HEK293T (cell line): ENCODE data around the gene IMMT.

Source experiments
- CTCF ChIA-PET: fragments of 350-600 bp; formaldehyde crosslinking; extraction: SDS; loops from one replicate; lab custom pipeline; 2021; ENCODE audit warnings: antibody characterized with exemption, inconsistent platforms; lab: Yijun Ruan, JAX
- POLR2A ChIA-PET: fragments of 350-600 bp; formaldehyde crosslinking; extraction: SDS; loops from one replicate; lab custom pipeline; 2020; ENCODE audit warnings: antibody characterized with exemption, inconsistent platforms; lab: Yijun Ruan, JAX
- DNase-seq: peaks from one replicate; pipeline ENCODE4 v3.0.0; 2012; ENCODE audit warnings: mixed read lengths; ENCODE audit errors: extremely low spot score
- ARNT ChIP-seq: fragments of 450-650 bp; IDR thresholded peaks from 2 replicates; pipeline ENCODE4 v1.6.1; 2017; ENCODE audit warnings: mild to moderate bottlenecking
- BHLHE40 ChIP-seq: fragments of 450-650 bp; IDR thresholded peaks from 2 replicates; pipeline ENCODE4 v1.6.1; 2016; ENCODE audit warnings: mild to moderate bottlenecking, moderate library complexity, borderline replicate concordance
- CTBP1 ChIP-seq: fragments of 450-650 bp; IDR thresholded peaks from 2 replicates; pipeline ENCODE4 v1.6.1; 2016; ENCODE audit warnings: borderline replicate concordance
- ELF4 ChIP-seq: fragments of 450-650 bp; IDR thresholded peaks from 2 replicates; pipeline ENCODE4 v1.6.1; 2017; ENCODE audit warnings: antibody characterized with exemption
- FOXA1 ChIP-seq: fragments of 450-650 bp; IDR thresholded peaks from 2 replicates; pipeline ENCODE4 v1.6.1; 2016; ENCODE audit warnings: mild to moderate bottlenecking
- FOXK2 ChIP-seq: fragments of 450-650 bp; IDR thresholded peaks from 2 replicates; pipeline ENCODE4 v1.6.1; 2016; ENCODE audit warnings: mild to moderate bottlenecking
- FOXM1 ChIP-seq: fragments of 450-650 bp; IDR thresholded peaks from 2 replicates; pipeline ENCODE4 v1.6.1; 2017; ENCODE audit warnings: mild to moderate bottlenecking, borderline replicate concordance
- HDGF ChIP-seq: fragments of 450-650 bp; IDR thresholded peaks from 2 replicates; pipeline ENCODE4 v1.6.1; 2017; ENCODE audit warnings: antibody characterized with exemption, borderline replicate concordance
- L3MBTL2 ChIP-seq: fragments of 450-650 bp; conservative IDR thresholded peaks from 2 replicates; pipeline ENCODE4 v1.6.1; 2016; ENCODE audit warnings: mild to moderate bottlenecking
- LEF1 ChIP-seq: fragments of 450-650 bp; IDR thresholded peaks from 2 replicates; pipeline ENCODE4 v1.6.1; 2017; ENCODE audit warnings: mild to moderate bottlenecking, borderline replicate concordance
- NFRKB ChIP-seq: fragments of 450-650 bp; IDR thresholded peaks from 2 replicates; pipeline ENCODE4 v1.6.1; 2016; ENCODE audit warnings: mild to moderate bottlenecking, moderate library complexity
- SP1 ChIP-seq: fragments of 450-650 bp; IDR thresholded peaks from 2 replicates; pipeline ENCODE4 v1.6.1; 2017
- SUZ12 ChIP-seq: fragments of 450-650 bp; IDR thresholded peaks from 2 replicates; pipeline ENCODE4 v1.6.1; 2016; ENCODE audit warnings: mild to moderate bottlenecking
- TARDBP ChIP-seq: fragments of 450-650 bp; IDR thresholded peaks from 2 replicates; pipeline ENCODE4 v1.6.1; 2016
- ZNF384 ChIP-seq: fragments of 450-650 bp; IDR thresholded peaks from 2 replicates; pipeline ENCODE4 v1.6.1; 2016
- TF ChIP-seq, protein P1 (sequence below): fragments of 450-650 bp; IDR thresholded peaks from 2 replicates; pipeline ENCODE4 v1.6.1; 2016

The IMMT gene

DNA sequence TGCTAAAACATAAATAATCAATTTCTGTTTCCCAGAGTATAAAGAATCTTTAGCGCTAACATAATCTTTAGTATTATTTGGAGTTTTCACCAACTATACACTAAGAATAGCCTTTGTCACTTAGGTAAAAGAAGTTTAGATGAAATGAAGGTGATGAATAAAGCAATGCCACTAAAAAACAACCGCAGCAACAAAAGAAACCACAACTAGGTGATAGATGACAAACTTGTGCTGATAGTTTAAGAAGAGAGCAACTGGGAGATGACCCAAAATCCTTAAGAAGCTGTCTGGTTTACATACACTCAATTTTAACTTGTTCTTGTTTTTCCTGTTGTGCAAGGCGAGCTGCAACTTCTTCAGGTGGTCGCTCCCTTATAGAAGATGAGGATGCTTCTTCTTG lies 24.8 kb downstream of the IMMT start:
- POLR2A ChIA-PET, result no interaction called here
- CTCF ChIA-PET, result no interaction called here
- TF ChIP-seq CTBP1 (no peak), FOXM1 (no peak), NFRKB (no peak), SUZ12 (no peak), SP1 (no peak), HDGF (no peak), L3MBTL2 (no peak), TARDBP (no peak), FOXK2 (no peak), LEF1 (no peak), FOXA1 (no peak), ZNF384 (no peak), ELF4 (no peak), BHLHE40 (no peak), ARNT (no peak)
- TF ChIP-seq, protein P1, sequence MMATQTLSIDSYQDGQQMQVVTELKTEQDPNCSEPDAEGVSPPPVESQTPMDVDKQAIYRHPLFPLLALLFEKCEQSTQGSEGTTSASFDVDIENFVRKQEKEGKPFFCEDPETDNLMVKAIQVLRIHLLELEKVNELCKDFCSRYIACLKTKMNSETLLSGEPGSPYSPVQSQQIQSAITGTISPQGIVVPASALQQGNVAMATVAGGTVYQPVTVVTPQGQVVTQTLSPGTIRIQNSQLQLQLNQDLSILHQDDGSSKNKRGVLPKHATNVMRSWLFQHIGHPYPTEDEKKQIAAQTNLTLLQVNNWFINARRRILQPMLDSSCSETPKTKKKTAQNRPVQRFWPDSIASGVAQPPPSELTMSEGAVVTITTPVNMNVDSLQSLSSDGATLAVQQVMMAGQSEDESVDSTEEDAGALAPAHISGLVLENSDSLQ, result no peak
- DNase-seq, result no peak

DNA sequence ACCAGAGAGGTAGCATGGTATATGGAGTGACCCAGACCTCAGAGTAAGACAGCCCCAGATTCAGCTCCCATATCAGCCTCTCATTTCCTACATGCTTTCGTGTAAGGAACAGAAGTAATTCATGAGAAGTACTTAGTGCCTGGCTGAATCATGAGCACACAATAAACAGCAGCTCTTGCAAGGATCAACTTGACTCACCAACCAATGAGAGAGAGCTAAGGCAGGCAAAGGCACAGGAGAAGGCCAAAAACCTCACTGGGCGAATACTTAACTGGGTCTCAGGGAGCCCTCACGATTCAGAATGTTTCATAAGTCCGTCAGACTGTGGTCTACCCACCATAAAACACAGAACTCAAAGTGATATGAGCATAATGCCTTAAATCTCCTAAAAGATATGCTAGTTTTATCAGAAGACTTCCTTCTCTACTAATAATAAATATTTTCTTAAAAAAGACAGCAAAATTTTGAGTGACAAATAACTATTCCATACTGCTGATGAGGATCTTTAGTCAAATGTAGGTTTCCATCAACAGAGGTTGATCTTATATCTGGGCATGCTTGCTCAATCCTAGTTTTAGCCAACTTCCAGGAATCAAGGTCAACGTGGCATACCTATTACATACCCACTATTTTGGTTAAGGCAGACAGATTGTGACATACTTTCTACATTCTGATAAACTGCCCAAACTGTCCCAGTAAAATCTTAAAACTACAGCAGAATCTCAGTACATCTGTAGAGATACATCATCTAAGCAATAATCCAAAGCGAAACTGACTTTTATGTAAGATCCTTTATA lies 34.9 kb downstream of the IMMT start:
- TF ChIP-seq ARNT (no peak), ZNF384 (no peak), NFRKB (no peak)
- ChIA-PET POLR2A (no interaction called here), CTCF (no interaction called here)
- DNase-seq, result no peak

DNA sequence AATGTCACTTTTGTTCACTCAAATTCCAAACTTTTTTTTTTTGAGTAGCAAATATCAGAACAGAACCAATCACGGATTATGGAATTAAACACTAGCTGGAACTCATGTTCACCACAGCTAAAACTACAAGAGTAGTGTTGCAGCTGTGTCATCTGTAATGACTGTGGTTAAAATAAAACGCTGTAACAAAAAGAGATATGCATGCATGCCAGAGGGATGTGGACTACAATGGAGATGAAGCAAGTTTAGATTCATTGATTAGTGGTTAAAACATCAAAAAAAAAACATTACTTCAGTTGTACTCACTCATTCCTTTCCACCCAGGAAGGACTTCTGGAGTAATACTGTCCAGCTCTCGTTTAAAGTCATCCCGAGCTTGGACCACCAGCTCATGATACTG lies 37.0 kb downstream of the IMMT start:
- no peak for DNase-seq
- POLR2A ChIA-PET, result interaction anchor here (1.0 kb wide), 1 partner anchor 41 kb away, joined by 3 read pairs; the partner anchor contains the start of gene MRPL35
- TF ChIP-seq CTBP1, result no peak
- TF ChIP-seq FOXA1, result no peak
- no peak for TF ChIP-seq SP1
- no peak for TF ChIP-seq BHLHE40
- TF ChIP-seq NFRKB, result no peak
- TF ChIP-seq SUZ12, result no peak
- TF ChIP-seq LEF1, result no peak
- no peak for TF ChIP-seq TARDBP
- TF ChIP-seq FOXM1, result no peak
- TF ChIP-seq ARNT, result no peak
- no peak for TF ChIP-seq FOXK2
- no peak for TF ChIP-seq ELF4
- TF ChIP-seq, protein P1, result no peak
- no peak for TF ChIP-seq L3MBTL2
- CTCF ChIA-PET, result interaction anchor here (0.6 kb wide), 1 partner anchor 13 kb away, joined by 3 read pairs; no protein-coding TSS in a partner anchor

DNA sequence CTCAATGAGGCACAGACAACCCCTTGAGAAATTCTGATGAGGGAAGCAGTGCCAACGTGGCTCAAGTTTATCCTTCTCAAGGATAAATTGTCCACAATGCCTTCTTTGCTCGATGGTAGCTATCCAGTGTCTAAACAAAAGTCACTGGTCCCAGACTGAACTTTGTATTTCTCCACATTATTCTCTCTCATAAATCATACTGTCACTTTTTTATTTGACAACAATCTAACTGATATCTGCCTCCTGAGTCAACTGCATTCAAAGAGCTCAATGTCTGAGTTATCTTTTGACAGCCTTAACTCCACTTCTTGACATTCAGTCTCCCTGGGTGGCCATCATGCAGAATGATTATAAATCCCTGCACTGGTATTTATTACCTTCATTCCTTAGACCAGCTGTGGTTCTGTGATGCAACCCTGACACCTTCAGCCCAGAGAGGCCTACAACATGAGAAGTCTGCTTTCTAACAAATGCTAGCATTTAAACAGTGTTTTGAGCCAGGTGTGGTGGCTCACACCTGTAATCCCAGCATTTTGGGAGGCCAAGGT lies 38.2 kb downstream of the IMMT start:
- TF ChIP-seq L3MBTL2, result no peak
- TF ChIP-seq ELF4, result no peak
- no peak for TF ChIP-seq FOXA1
- no peak for TF ChIP-seq TARDBP
- TF ChIP-seq FOXM1, result no peak
- no peak for TF ChIP-seq CTBP1
- TF ChIP-seq, protein P1, result peak; percentile 59
- POLR2A ChIA-PET, result interaction anchor here (1.6 kb wide), 1 partner anchor 38 kb away, joined by 4 read pairs; the partner anchor contains the start of gene IMMT
- CTCF ChIA-PET, result no interaction called here
- no peak for DNase-seq

DNA sequence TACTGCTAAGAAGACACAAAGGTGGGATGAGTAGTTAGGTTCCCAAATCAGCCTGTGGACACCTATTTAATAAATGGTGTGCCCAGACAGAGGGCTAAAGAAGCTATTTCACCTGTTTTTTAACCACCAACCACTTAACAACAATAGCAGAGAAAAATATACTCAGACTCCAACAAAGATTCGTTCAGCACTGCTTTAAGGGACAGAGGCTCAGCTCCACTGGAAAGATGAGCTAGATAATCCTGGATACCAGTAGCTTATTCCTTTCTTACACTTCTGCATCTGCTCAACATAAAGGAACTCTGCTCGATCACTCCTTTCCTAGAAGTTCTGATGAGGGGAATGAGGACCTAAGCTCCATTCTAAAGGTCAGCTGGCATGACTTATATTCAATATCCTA lies 44.8 kb downstream of the IMMT start:
- no peak for TF ChIP-seq FOXA1
- TF ChIP-seq ELF4, result no peak
- no peak for TF ChIP-seq LEF1
- TF ChIP-seq, protein P1, result no peak
- TF ChIP-seq FOXM1, result no peak
- no peak for TF ChIP-seq TARDBP
- no peak for TF ChIP-seq BHLHE40
- no peak for TF ChIP-seq NFRKB
- no peak for TF ChIP-seq SUZ12
- no peak for TF ChIP-seq CTBP1
- TF ChIP-seq L3MBTL2, result no peak
- no peak for TF ChIP-seq ZNF384
- TF ChIP-seq SP1, result no peak
- no peak for TF ChIP-seq HDGF
- no peak for TF ChIP-seq FOXK2
- no peak for TF ChIP-seq ARNT
- POLR2A ChIA-PET, result interaction anchor here (0.6 to 1.5 kb wide), 2 partner anchors 45 kb away, joined by 3 to 4 read pairs; partner anchors contain the start of genes IMMT, POLR1A and PTCD3
- CTCF ChIA-PET, result no interaction called here
- DNase-seq, result no peak
